Measurements from ENCODE around the gene PFDN6.

The PFDN6 gene

GRCh38 chr6:33315793-33316602, 26.6 kb downstream of the PFDN6 start:
- Histone ChIP-seq H3K27ac (ENCODE audit: low read depth, low read length) (no peak overlapping the region), H3K4me3 (ENCODE audit: insufficient read depth, low read length, poor library complexity, severe bottlenecking) (no peak overlapping the region), H3K9ac (ENCODE audit: low read length) (no peak overlapping the region), H3K36me3 (ENCODE audit: low read length) (peaks cover 21% of the 10 kb centered on the region), H2AFZ (ENCODE audit: low read depth, low read length, severe bottlenecking) (no peak overlapping the region), H3K9me3 (ENCODE audit: insufficient read depth, low read length) (no peaks in the 10 kb centered on the region), H3K27me3 (ENCODE audit: low read length) (no peaks in the 10 kb centered on the region), H3K9me2 (replicated peaks; ENCODE audit: insufficient read depth, low read length) (no peaks in the 10 kb centered on the region), H3F3A (ENCODE audit: insufficient read depth) (peaks cover 69% of the 10 kb centered on the region), H3K4me2 (ENCODE audit: low read depth, low read length, poor library complexity, severe bottlenecking) (no peak overlapping the region), H3K79me2 (ENCODE audit: insufficient read depth, low read length) (peaks cover 38% of the 10 kb centered on the region), H4K20me1 (ENCODE audit: low read depth, low read length) (no peaks in the 10 kb centered on the region)
- TF ChIP-seq EZH2phosphoT487 (conservative IDR thresholded peaks at IDR 0.05; ENCODE audit: low read length) (no peak), CTCF (IDR thresholded peaks at IDR 0.05; ENCODE audit: insufficient read depth, low read length, poor library complexity, severe bottlenecking) (no peak)

- no peak for TF ChIP-seq CTCF (IDR thresholded peaks at IDR 0.05; ENCODE audit: insufficient read depth, low read length, poor library complexity, severe bottlenecking)
- TF ChIP-seq EZH2phosphoT487 (conservative IDR thresholded peaks at IDR 0.05; ENCODE audit: low read length) = no peak
- Histone ChIP-seq H3K79me2 (ENCODE audit: insufficient read depth, low read length) (peaks cover 40% of the 10 kb centered on the region), H3F3A (ENCODE audit: insufficient read depth) (peaks cover 65% of the 10 kb centered on the region), H3K9ac (ENCODE audit: low read length) (no peak overlapping the region; the same call in 1 of the 2 replicates), H3K9me3 (ENCODE audit: insufficient read depth, low read length) (no peaks in the 10 kb centered on the region), H4K20me1 (ENCODE audit: low read depth, low read length) (no peaks in the 10 kb centered on the region; the same call in 1 of the 2 replicates), H2AFZ (ENCODE audit: low read depth, low read length, severe bottlenecking) (no peak overlapping the region), H3K27ac (ENCODE audit: low read depth, low read length) (peak overlapping the region; percentile 16), H3K4me2 (ENCODE audit: low read depth, low read length, poor library complexity, severe bottlenecking) (peak overlapping the region; percentile 44), H3K36me3 (ENCODE audit: low read length) (peaks cover 21% of the 10 kb centered on the region), H3K4me3 (ENCODE audit: insufficient read depth, low read length, poor library complexity, severe bottlenecking) (peak overlapping the region; percentile 66), H3K27me3 (ENCODE audit: low read length) (no peaks in the 10 kb centered on the region), H3K9me2 (replicated peaks; ENCODE audit: insufficient read depth, low read length) (no peaks in the 10 kb centered on the region)
Measured at GRCh38 chr6:33316603-33317418, 27.4 kb downstream of the PFDN6 start.

GRCh38 chr6:33317419-33317668, 27.9 kb downstream of the PFDN6 start:
- peak overlapping the region; percentile 66 for H3K4me3 ChIP-seq (ENCODE audit: insufficient read depth, low read length, poor library complexity, severe bottlenecking)
- no peaks in the 10 kb centered on the region for H3K27me3 ChIP-seq (ENCODE audit: low read length)
- peaks cover 21% of the 10 kb centered on the region for H3K36me3 ChIP-seq (ENCODE audit: low read length)
- H3K27ac ChIP-seq (ENCODE audit: low read depth, low read length) = peak overlapping the region; percentile 77; the same call in 1 of the 2 replicates
- no peaks in the 10 kb centered on the region for H3K9me2 ChIP-seq (replicated peaks; ENCODE audit: insufficient read depth, low read length)
- no peak overlapping the region for H2AFZ ChIP-seq (ENCODE audit: low read depth, low read length, severe bottlenecking)
- TF ChIP-seq CTCF (IDR thresholded peaks at IDR 0.05; ENCODE audit: insufficient read depth, low read length, poor library complexity, severe bottlenecking) (no peak), EZH2phosphoT487 (conservative IDR thresholded peaks at IDR 0.05; ENCODE audit: low read length) (no peak)
- peak overlapping the region; percentile 55 for H3K4me2 ChIP-seq (ENCODE audit: low read depth, low read length, poor library complexity, severe bottlenecking)
- H3K79me2 ChIP-seq (ENCODE audit: insufficient read depth, low read length) = peaks cover 40% of the 10 kb centered on the region
- H3F3A ChIP-seq (ENCODE audit: insufficient read depth) = peaks cover 60% of the 10 kb centered on the region
- H3K9me3 ChIP-seq (ENCODE audit: insufficient read depth, low read length) = no peaks in the 10 kb centered on the region
- peak overlapping the region; percentile 45; the same call in 1 of the 2 replicates for H3K9ac ChIP-seq (ENCODE audit: low read length)
- H4K20me1 ChIP-seq (ENCODE audit: low read depth, low read length) = no peaks in the 10 kb centered on the region; the same call in 1 of the 2 replicates
